Measurements from ENCODE around the gene LDLR. TPM values are rescaled to one million over a fixed set of nuclear protein-coding genes. Genes with fewer than 3 reads are reported as not detected.

The LDLR gene
- 100 to 1,000 TPM in 1 of 2 donors, 10 to 100 TPM in 1; 61.0 to 101 TPM for total RNA-seq
- 105 TPM for polyA plus RNA-seq (2013, experiment 1 of 2)
- polyA plus RNA-seq (2013, experiment 2 of 2): 103 TPM
- long read RNA-seq, experiment 1, partial matches to known transcripts: 5 of 18 reads
- long read RNA-seq, experiment 1, other reads (novel, unspliced or antisense): 12 of 18 reads
- long read RNA-seq, experiment 2, transcript LDLR-208 (18 exons, 3,617 nt): major isoform, 45 of 67 reads
- long read RNA-seq, experiment 2, partial matches to known transcripts: 10 of 67 reads
- long read RNA-seq, experiment 2, other reads (novel, unspliced or antisense): 11 of 67 reads
- long read RNA-seq, experiment 3, transcript LDLR-208 (18 exons, 3,617 nt): major isoform, 108 of 154 reads
- long read RNA-seq, experiment 3, partial matches to known transcripts: 14 of 154 reads
- long read RNA-seq, experiment 3, other reads (novel, unspliced or antisense): 28 of 154 reads
- long read RNA-seq, experiment 4, partial matches to known transcripts: 1 of 5 reads
- long read RNA-seq, experiment 4, other reads (novel, unspliced or antisense): 4 of 5 reads

DNA sequence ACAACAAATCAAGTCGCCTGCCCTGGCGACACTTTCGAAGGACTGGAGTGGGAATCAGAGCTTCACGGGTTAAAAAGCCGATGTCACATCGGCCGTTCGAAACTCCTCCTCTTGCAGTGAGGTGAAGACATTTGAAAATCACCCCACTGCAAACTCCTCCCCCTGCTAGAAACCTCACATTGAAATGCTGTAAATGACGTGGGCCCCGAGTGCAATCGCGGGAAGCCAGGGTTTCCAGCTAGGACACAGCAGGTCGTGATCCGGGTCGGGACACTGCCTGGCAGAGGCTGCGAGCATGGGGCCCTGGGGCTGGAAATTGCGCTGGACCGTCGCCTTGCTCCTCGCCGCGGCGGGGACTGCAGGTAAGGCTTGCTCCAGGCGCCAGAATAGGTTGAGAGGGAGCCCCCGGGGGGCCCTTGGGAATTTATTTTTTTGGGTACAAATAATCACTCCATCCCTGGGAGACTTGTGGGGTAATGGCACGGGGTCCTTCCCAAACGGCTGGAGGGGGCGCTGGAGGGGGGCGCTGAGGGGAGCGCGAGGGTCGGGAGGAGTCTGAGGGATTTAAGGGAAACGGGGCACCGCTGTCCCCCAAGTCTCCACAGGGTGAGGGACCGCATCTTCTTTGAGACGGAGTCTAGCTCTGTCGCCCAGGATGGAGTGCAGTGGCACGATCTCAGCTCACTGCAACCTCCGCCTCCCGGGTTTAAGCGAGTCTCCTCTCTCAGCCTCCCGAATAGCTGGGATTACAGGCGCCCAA lies at the start of gene LDLR:
Gene LDLR, plus strand, starts transcription at position 210 of the 760 bp plus-strand sequence. Its CDS starts 86 bp downstream, at position 296.
- TF ChIP-seq, protein P1, sequence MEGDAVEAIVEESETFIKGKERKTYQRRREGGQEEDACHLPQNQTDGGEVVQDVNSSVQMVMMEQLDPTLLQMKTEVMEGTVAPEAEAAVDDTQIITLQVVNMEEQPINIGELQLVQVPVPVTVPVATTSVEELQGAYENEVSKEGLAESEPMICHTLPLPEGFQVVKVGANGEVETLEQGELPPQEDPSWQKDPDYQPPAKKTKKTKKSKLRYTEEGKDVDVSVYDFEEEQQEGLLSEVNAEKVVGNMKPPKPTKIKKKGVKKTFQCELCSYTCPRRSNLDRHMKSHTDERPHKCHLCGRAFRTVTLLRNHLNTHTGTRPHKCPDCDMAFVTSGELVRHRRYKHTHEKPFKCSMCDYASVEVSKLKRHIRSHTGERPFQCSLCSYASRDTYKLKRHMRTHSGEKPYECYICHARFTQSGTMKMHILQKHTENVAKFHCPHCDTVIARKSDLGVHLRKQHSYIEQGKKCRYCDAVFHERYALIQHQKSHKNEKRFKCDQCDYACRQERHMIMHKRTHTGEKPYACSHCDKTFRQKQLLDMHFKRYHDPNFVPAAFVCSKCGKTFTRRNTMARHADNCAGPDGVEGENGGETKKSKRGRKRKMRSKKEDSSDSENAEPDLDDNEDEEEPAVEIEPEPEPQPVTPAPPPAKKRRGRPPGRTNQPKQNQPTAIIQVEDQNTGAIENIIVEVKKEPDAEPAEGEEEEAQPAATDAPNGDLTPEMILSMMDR (conservative IDR thresholded peaks at IDR 0.05): no peak
- H3K9ac ChIP-seq (ENCODE audit: extremely low read depth, low read length, poor library complexity, severe bottlenecking): peak within 1 kb of the TSS; percentile 92
- 0% methylated on average over 18 to 43 of the region's 43 CpGs for WGBS, 2 experiments (ENCODE audit: insufficient coverage in 1 of 2, insufficient read length in 1 of 2)
- Mint-ChIP-seq H3K27ac (peak within 1 kb of the TSS; percentile 99), H3K27me3 (ENCODE audit: insufficient read depth) (no peaks in the 10 kb centered on the region), H3K4me1 (peaks cover 18% of the 10 kb centered on the region), H3K4me3 (peak within 1 kb of the TSS; percentile 92), H3K9me3 (no peaks in the 10 kb centered on the region), H3K36me3 (ENCODE audit: low read depth) (peaks cover 19% of the 10 kb centered on the region)
- H3K9me3 ChIP-seq (ENCODE audit: control insufficient read depth, low read length): no peaks in the 10 kb centered on the region
- H3K27me3 ChIP-seq (ENCODE audit: control insufficient read depth, insufficient read depth, low read length, poor library complexity, severe bottlenecking): no peaks in the 10 kb centered on the region
- H3K4me1 ChIP-seq (ENCODE audit: control insufficient read depth, insufficient read depth, low read length): peaks cover 11% of the 10 kb centered on the region
- peak within 1 kb of the TSS; percentile 89 for H3K27ac ChIP-seq (ENCODE audit: low read depth, low read length)
- H3K4me3 ChIP-seq (ENCODE audit: low read length): peak within 1 kb of the TSS; percentile 79
- DNase-seq: peak; percentile 96
- H3K36me3 ChIP-seq (ENCODE audit: control insufficient read depth, insufficient read depth, low read length): peaks cover 26% of the 10 kb centered on the region

DNA sequence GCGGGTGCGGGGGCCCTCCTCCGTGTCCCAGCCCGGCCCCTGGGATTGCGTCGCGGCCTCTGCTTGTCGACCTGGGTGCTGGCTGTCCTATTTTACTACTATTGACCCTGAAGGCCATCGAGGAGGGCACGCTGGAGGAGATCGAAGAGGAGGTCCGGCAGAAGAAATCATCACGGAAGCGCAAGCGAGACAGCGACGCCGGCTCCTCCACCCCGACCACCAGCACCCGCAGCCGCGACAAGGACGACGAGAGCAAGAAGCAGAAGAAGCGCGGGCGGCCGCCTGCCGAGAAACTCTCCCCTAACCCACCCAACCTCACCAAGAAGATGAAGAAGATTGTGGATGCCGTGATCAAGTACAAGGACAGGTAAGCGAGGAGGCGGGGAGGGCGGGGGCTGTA lies 48.1 kb upstream of the LDLR start:
- Mint-ChIP-seq H3K27me3 (ENCODE audit: insufficient read depth) (no peaks in the 10 kb centered on the region), H3K27ac (no peak overlapping the region), H3K36me3 (ENCODE audit: low read depth) (peaks cover 78% of the 10 kb centered on the region), H3K9me3 (no peaks in the 10 kb centered on the region), H3K4me1 (no peaks in the 10 kb centered on the region), H3K4me3 (no peak overlapping the region)
- no peaks in the 10 kb centered on the region for H3K27me3 ChIP-seq (ENCODE audit: control insufficient read depth, insufficient read depth, low read length, poor library complexity, severe bottlenecking)
- H3K9ac ChIP-seq (ENCODE audit: extremely low read depth, low read length, poor library complexity, severe bottlenecking): no peak overlapping the region
- H3K36me3 ChIP-seq (ENCODE audit: control insufficient read depth, insufficient read depth, low read length): peaks cover 81% of the 10 kb centered on the region
- 91 to 96% methylated on average over 9 to 30 of the region's 33 CpGs for WGBS, 2 experiments (ENCODE audit: insufficient coverage in 1 of 2, insufficient read length in 1 of 2)
- no peak for DNase-seq
- no peak overlapping the region for H3K27ac ChIP-seq (ENCODE audit: low read depth, low read length)
- no peaks in the 10 kb centered on the region for H3K9me3 ChIP-seq (ENCODE audit: control insufficient read depth, low read length)
- H3K4me3 ChIP-seq (ENCODE audit: low read length): no peak overlapping the region
- TF ChIP-seq, protein P1 (conservative IDR thresholded peaks at IDR 0.05): no peak
- H3K4me1 ChIP-seq (ENCODE audit: control insufficient read depth, insufficient read depth, low read length): no peaks in the 10 kb centered on the region

DNA sequence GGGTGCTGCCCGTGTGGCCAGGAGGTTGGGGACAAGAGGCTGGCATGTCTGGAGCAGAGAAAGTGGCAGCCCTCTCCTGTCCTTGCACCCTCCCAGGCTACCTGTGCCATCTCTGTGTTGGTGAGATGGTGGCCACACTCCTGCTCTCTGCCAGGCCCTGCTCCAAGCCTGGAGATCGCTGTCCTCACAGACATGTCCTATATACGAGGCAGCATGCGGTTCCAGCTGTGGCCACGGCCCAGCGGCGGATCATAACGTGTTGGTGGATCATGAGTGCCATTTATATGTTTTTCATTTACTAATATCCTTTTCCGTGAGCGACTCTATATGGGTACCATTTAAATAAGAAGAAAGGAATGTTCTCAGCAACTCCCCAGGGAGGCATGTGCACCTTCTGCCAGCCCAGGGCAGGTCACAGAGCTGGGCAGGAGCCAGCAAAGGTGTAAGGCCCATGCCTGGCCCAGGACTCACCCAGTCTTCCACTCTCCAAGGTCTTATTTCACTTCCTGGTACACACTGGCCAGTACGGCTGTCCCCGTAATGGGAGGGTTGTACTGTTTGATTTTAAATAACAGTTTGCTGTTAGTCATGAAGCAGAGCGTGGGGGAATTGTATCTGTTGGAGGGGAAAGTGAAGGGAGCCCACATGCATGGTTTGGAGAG lies 47.2 kb upstream of the LDLR start:
- no peak overlapping the region for H3K9ac ChIP-seq (ENCODE audit: extremely low read depth, low read length, poor library complexity, severe bottlenecking)
- H3K27ac ChIP-seq (ENCODE audit: low read depth, low read length): no peak overlapping the region
- peak overlapping the region; percentile 75 for H3K27ac Mint-ChIP-seq
- H3K9me3 Mint-ChIP-seq: no peaks in the 10 kb centered on the region
- no peaks in the 10 kb centered on the region for H3K27me3 Mint-ChIP-seq (ENCODE audit: insufficient read depth)
- no peaks in the 10 kb centered on the region for H3K4me1 Mint-ChIP-seq
- H3K4me3 Mint-ChIP-seq: no peak overlapping the region
- no peak overlapping the region for H3K4me3 ChIP-seq (ENCODE audit: low read length)
- H3K27me3 ChIP-seq (ENCODE audit: control insufficient read depth, insufficient read depth, low read length, poor library complexity, severe bottlenecking): no peaks in the 10 kb centered on the region
- WGBS, 2 experiments (ENCODE audit: insufficient coverage in 1 of 2, insufficient read length in 1 of 2): 90 to 97% methylated on average over 6 to 13 of the region's 13 CpGs
- no peaks in the 10 kb centered on the region for H3K4me1 ChIP-seq (ENCODE audit: control insufficient read depth, insufficient read depth, low read length)
- DNase-seq: no peak
- peaks cover 76% of the 10 kb centered on the region for H3K36me3 ChIP-seq (ENCODE audit: control insufficient read depth, insufficient read depth, low read length)
- TF ChIP-seq, protein P1 (conservative IDR thresholded peaks at IDR 0.05): no peak
- peaks cover 78% of the 10 kb centered on the region for H3K36me3 Mint-ChIP-seq (ENCODE audit: low read depth)
- H3K9me3 ChIP-seq (ENCODE audit: control insufficient read depth, low read length): no peaks in the 10 kb centered on the region

Measured in endodermal cell (in vitro differentiated cells).